Measurements from ENCODE around the gene C19orf25. TPM values are rescaled to one million over a fixed set of nuclear protein-coding genes. Genes with fewer than 3 reads are reported as not detected.

Gene C19orf25
- total RNA-seq, 1 donor from 2014 or later: 37.1 TPM

DNA sequence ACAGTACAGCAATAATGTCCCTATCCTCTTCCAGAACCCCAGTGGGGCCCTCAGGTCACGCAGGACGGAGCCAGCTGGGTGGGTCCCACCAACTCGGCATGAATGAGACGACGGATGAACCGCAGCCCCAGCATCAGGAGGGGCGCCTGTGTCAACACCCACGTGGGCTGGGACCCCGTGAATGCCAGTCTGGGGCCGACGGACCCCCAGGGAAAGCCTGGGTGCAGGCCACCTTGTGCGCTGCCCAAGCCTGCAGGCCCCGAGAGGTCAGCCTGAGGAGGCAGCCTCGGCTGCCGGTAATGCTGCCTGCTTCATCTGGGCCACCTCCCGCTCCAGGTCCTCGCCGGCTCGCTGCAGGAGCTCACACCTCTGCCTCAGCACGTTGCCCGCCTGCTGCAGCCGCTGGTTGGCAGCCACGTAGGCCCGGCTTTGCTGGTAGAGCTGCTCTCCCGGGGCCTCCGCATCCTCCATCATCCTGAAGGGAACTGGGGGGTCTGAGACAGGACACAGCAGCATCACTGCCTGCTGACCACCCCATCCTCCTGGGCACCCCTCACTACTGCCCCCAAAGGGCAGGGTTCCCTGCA is 4.2 kb downstream of the C19orf25 start:
- Mint-ChIP-seq H3K36me3 (ENCODE audit: low read depth) (peaks cover 4% of the 10 kb centered on the region), H3K27me3 (ENCODE audit: insufficient read depth) (peaks cover 10% of the 10 kb centered on the region), H3K27ac (no peak overlapping the region), H3K9me3 (no peaks in the 10 kb centered on the region), H3K4me1 (ENCODE audit: low read depth) (peaks cover 12% of the 10 kb centered on the region), H3K4me3 (no peak overlapping the region)
- intact Hi-C loops (cut with micrococcal nuclease): no loop called here
- no peak for DNase-seq (ENCODE audit: low spot score)

- H3K36me3 Mint-ChIP-seq (ENCODE audit: low read depth): peaks cover 3% of the 10 kb centered on the region
- no peak overlapping the region for H3K27ac Mint-ChIP-seq
- no peak overlapping the region for H3K4me3 Mint-ChIP-seq
- intact Hi-C loops (cut with micrococcal nuclease): no loop called here
- H3K9me3 Mint-ChIP-seq: no peaks in the 10 kb centered on the region
- DNase-seq (ENCODE audit: low spot score): no peak
- H3K4me1 Mint-ChIP-seq (ENCODE audit: low read depth): peaks cover 10% of the 10 kb centered on the region
- H3K27me3 Mint-ChIP-seq (ENCODE audit: insufficient read depth): peaks cover 10% of the 10 kb centered on the region
These were observed 4.8 kb downstream of the C19orf25 start for GRCh38 chr19:1474011-1474764.

- intact Hi-C loops (cut with micrococcal nuclease): no loop called here
- Mint-ChIP-seq H3K27ac (no peak overlapping the region), H3K9me3 (no peaks in the 10 kb centered on the region), H3K36me3 (ENCODE audit: low read depth) (no peaks in the 10 kb centered on the region), H3K27me3 (ENCODE audit: insufficient read depth) (peaks cover 12% of the 10 kb centered on the region), H3K4me3 (peak overlapping the region; percentile 5), H3K4me1 (ENCODE audit: low read depth) (peaks cover 6% of the 10 kb centered on the region)
- no peak for DNase-seq (ENCODE audit: low spot score)
These were observed 5.7 kb downstream of the C19orf25 start for GRCh38 chr19:1473085-1473851.

DNA sequence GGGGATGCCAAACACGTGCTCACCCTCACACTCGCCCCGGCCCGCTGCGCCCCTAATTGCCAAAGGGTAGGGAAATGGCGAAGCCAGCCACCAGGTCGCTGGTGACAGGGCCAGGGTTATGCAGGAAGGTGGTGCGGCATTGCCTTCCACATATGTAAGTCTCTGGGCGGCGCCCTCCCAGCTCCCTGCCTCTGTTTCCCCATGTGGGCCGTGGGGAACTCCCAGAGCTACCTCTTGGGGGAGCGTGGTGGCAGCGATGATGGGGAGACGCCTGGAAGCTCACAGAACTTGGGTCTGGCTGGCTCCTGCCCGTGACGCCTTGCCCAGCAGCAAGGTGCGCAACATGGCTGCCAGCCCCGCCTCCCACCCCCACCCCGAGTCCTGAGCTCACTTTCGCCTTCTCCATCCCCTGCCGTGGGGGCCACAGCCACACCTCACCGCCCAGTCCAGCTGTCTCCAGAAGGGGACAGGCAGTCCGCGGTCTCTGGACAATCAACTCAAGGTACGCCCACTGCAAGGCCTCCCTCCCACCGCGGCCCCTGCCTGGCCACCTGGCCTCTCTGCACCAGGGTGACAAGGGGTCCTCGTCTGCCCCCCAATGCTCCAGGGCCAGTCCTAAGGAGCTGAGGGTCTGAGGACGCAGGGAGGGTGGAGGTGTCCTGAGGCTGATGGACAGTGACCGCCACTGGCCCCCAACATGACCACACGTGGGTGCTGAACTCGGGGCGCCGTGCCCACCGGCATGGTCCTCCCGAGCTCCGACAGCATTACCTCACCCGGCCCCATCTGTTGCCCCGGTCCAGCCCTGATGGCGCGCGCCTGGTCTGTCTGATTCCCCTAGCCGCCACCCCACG is 6.6 kb downstream of the C19orf25 start:
- Mint-ChIP-seq H3K27me3 (ENCODE audit: insufficient read depth) (peaks cover 12% of the 10 kb centered on the region), H3K4me3 (no peak overlapping the region), H3K36me3 (ENCODE audit: low read depth) (no peaks in the 10 kb centered on the region), H3K27ac (no peak overlapping the region), H3K9me3 (no peaks in the 10 kb centered on the region), H3K4me1 (ENCODE audit: low read depth) (peaks cover 5% of the 10 kb centered on the region)
- intact Hi-C loops (cut with micrococcal nuclease): no loop called here
- DNase-seq (ENCODE audit: low spot score): no peak

- H3K27ac Mint-ChIP-seq: no peak overlapping the region
- no peak overlapping the region for H3K4me3 Mint-ChIP-seq
- DNase-seq (ENCODE audit: low spot score): no peak
These were observed 7.4 kb downstream of the C19orf25 start for GRCh38 chr19:1471515-1472160.

DNA sequence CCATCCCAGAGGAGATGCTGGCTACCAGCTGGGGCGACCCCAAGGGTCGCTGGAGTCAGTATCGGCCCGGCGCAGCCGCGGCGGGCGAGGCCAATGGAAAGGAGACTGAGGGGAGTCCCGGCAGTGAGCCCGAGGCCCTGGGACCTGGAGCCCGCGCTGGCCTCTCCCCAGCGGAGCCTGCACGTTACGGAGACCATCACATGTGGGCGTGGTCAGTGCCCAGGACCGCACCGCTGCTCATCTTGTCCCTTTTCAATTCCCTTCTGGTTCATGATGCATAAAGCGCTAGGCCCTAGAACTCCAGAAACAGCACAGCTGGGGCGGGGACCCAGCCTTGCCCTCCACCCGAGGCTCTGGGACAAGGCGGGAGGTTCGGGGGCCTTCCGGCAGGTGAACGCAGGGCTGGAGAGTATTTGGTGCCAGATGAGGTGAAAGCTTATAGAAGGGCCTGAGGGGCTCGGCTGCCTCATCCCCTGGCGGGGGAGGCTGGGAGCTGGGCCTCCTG is 8.0 kb downstream of the C19orf25 start:
- Mint-ChIP-seq H3K4me3 (peak overlapping the region; percentile 37), H3K4me1 (ENCODE audit: low read depth) (no peaks in the 10 kb centered on the region), H3K27me3 (ENCODE audit: insufficient read depth) (peaks cover 12% of the 10 kb centered on the region), H3K27ac (no peak overlapping the region), H3K9me3 (no peaks in the 10 kb centered on the region), H3K36me3 (ENCODE audit: low read depth) (no peaks in the 10 kb centered on the region)
- intact Hi-C loops (cut with micrococcal nuclease): loop anchor here (1.0 to 2.0 kb wide), 3 partner anchors 8 to 20 kb away; partner anchors contain the start of genes C19orf25, PCSK4 and REEP6
- no peak for DNase-seq (ENCODE audit: low spot score)

More at GRCh38 chr19:1471515-1472160, 7.4 kb downstream of the C19orf25 start:
- Mint-ChIP-seq H3K36me3 (ENCODE audit: low read depth) (no peaks in the 10 kb centered on the region), H3K4me1 (ENCODE audit: low read depth) (no peaks in the 10 kb centered on the region), H3K27me3 (ENCODE audit: insufficient read depth) (peaks cover 12% of the 10 kb centered on the region), H3K9me3 (no peaks in the 10 kb centered on the region)
- intact Hi-C loops (cut with micrococcal nuclease): loop anchor here (1.0 to 2.0 kb wide), 3 partner anchors 8 to 19 kb away; partner anchors contain the start of genes C19orf25, PCSK4 and REEP6

GRCh38 chr19:1470305-1471009 is 8.6 kb downstream of the C19orf25 start:
- Mint-ChIP-seq H3K4me3 (peak overlapping the region; percentile 75), H3K27ac (no peak overlapping the region), H3K27me3 (ENCODE audit: insufficient read depth) (peaks cover 12% of the 10 kb centered on the region), H3K4me1 (ENCODE audit: low read depth) (no peaks in the 10 kb centered on the region), H3K9me3 (no peaks in the 10 kb centered on the region), H3K36me3 (ENCODE audit: low read depth) (no peaks in the 10 kb centered on the region)
- peak; percentile 64 for DNase-seq (ENCODE audit: low spot score)
- intact Hi-C loops (cut with micrococcal nuclease): loop anchor here (1.0 to 2.0 kb wide), 3 partner anchors 9 to 20 kb away; partner anchors contain the start of genes C19orf25, PCSK4 and REEP6

- H3K9me3 Mint-ChIP-seq: no peaks in the 10 kb centered on the region
- peak overlapping the region; percentile 65 for H3K27ac Mint-ChIP-seq
- peaks cover 12% of the 10 kb centered on the region for H3K27me3 Mint-ChIP-seq (ENCODE audit: insufficient read depth)
- DNase-seq (ENCODE audit: low spot score): no peak
- intact Hi-C loops (cut with micrococcal nuclease): loop anchor here (2.0 kb wide), 2 partner anchors 15 to 21 kb away; partner anchors contain the start of genes PCSK4 and REEP6
- no peaks in the 10 kb centered on the region for H3K4me1 Mint-ChIP-seq (ENCODE audit: low read depth)
- H3K4me3 Mint-ChIP-seq: peak overlapping the region; percentile 75
- no peaks in the 10 kb centered on the region for H3K36me3 Mint-ChIP-seq (ENCODE audit: low read depth)
These were observed 9.0 kb downstream of the C19orf25 start for GRCh38 chr19:1470055-1470304.

DNA sequence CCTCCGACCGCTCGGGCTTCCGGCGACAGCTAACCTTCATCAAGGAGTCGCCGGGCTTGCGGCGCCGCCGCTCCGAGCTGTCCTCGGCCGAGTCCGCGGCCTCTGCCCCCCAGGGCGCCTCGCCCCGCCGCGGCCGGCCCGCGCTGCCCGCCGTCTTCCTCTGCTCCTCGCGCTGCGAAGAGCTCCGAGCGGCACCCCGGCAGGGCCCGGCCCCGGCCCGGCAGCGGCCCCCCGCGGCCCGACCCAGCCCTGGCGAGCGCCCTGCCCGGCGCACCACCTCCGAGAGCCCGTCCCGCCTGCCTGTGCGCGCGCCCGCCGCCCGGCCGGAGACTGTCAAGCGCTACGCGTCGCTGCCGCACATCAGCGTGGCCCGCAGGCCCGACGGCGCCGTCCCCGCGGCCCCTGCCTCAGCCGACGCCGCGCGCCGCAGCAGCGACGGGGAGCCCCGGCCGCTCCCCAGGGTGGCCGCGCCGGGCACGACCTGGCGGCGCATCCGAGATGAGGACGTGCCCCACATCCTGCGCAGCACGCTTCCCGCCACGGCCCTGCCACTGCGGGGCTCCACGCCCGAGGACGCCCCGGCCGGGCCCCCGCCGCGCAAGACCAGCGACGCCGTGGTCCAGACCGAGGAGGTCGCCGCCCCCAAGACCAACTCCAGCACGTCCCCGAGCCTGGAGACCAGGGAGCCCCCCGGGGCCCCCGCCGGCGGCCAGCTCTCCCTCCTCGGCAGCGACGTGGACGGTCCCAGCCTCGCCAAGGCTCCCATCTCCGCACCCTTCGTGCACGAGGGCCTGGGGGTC is 9.6 kb downstream of the C19orf25 start:
- Mint-ChIP-seq H3K9me3 (no peaks in the 10 kb centered on the region), H3K36me3 (ENCODE audit: low read depth) (no peaks in the 10 kb centered on the region), H3K27ac (no peak overlapping the region), H3K27me3 (ENCODE audit: insufficient read depth) (peaks cover 14% of the 10 kb centered on the region), H3K4me1 (ENCODE audit: low read depth) (no peaks in the 10 kb centered on the region), H3K4me3 (no peak overlapping the region)
- intact Hi-C loops (cut with micrococcal nuclease): loop anchor here (1.0 to 5.0 kb wide), 4 partner anchors 15 to 293 kb away; partner anchors contain the start of genes PCSK4 and REEP6
- no peak for DNase-seq (ENCODE audit: low spot score)

DNA sequence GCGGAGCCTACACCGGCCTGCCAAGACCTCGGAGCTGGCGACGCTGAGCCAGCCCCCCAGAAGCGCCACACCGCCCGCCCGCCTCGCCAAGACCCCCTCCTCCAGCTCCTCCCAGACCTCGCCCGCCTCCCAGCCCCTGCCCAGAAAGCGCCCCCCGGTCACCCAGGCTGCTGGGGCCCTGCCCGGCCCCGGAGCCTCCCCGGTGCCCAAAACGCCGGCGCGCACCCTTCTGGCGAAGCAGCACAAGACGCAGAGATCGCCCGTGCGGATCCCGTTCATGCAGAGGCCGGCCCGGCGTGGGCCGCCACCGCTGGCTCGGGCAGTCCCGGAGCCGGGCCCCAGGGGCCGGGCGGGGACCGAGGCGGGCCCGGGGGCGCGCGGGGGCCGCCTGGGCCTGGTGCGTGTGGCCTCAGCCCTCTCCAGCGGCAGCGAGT is 10.2 kb downstream of the C19orf25 start:
- Mint-ChIP-seq H3K4me1 (ENCODE audit: low read depth) (no peaks in the 10 kb centered on the region), H3K27ac (no peak overlapping the region), H3K4me3 (peak overlapping the region; percentile 26), H3K9me3 (no peaks in the 10 kb centered on the region), H3K27me3 (ENCODE audit: insufficient read depth) (peaks cover 14% of the 10 kb centered on the region), H3K36me3 (ENCODE audit: low read depth) (no peaks in the 10 kb centered on the region)
- DNase-seq (ENCODE audit: low spot score): no peak
- intact Hi-C loops (cut with micrococcal nuclease): loop anchor here (1.0 to 5.0 kb wide), 2 partner anchors 24 to 293 kb away; no protein-coding TSS in a partner anchor
